C4-2B (cell line): Measurements from ENCODE around the gene OPRD1.

ENCODE experiments used
- ZFX ChIP-seq: fragments of 450-650 bp; IDR thresholded peaks from 2 replicates; pipeline ENCODE4 v1.6.1; 2017
- TF ChIP-seq, protein P1 (sequence below): fragments of 450-650 bp; conservative IDR thresholded peaks from 2 replicates; pipeline ENCODE4 v1.5.1; 2017; ENCODE audit warnings: mild to moderate bottlenecking

DNA sequence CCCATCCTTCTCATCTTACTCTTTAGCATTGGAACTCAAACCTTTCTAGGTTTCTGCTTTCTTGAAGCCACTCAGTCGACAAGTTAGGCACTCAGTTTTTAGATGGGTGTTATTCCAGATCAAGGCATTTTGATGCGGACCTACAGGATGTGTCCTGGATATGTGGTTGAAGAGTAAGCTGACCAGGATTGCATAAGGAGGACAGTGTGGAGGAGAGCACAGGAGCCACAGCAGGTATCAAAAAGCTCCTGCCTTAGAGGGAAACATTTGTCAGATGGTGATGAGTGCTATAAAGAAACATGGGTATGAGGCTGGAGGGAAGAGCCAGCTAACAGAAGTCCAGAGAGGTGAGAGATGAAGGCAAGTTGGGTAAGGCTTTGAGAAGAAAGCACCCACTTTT lies 33.9 kb upstream of the OPRD1 start:
- TF ChIP-seq, protein P1, sequence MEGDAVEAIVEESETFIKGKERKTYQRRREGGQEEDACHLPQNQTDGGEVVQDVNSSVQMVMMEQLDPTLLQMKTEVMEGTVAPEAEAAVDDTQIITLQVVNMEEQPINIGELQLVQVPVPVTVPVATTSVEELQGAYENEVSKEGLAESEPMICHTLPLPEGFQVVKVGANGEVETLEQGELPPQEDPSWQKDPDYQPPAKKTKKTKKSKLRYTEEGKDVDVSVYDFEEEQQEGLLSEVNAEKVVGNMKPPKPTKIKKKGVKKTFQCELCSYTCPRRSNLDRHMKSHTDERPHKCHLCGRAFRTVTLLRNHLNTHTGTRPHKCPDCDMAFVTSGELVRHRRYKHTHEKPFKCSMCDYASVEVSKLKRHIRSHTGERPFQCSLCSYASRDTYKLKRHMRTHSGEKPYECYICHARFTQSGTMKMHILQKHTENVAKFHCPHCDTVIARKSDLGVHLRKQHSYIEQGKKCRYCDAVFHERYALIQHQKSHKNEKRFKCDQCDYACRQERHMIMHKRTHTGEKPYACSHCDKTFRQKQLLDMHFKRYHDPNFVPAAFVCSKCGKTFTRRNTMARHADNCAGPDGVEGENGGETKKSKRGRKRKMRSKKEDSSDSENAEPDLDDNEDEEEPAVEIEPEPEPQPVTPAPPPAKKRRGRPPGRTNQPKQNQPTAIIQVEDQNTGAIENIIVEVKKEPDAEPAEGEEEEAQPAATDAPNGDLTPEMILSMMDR: no peak
- TF ChIP-seq ZFX: no peak
